B cell (primary cell): ENCODE results near the gene ODF2L. TPM values are rescaled to one million over a fixed set of nuclear protein-coding genes. Genes with fewer than 3 reads are reported as not detected.

Experiments used
- ATAC-seq: fragments of 200-7000 bp; cut with Tn5 transposase; one replicate; pipeline ENCODE4 v1.10.0; 2021; ENCODE audit warnings: low read depth, mild to moderate bottlenecking, moderate number of reproducible peaks, moderate library complexity
- CTCF ChIA-PET: fragments of 350-600 bp; sonication (Branson Sonifier 250); formaldehyde crosslinking; loops from one replicate; lab custom pipeline; 2021; ENCODE audit warnings: antibody characterized with exemption, inconsistent platforms; lab: Charles Lee
- POLR2A ChIA-PET: fragments of 350-600 bp; sonication (Branson Sonifier 250); formaldehyde crosslinking; loops from one replicate; lab custom pipeline; 2021; ENCODE audit warnings: antibody characterized with exemption; lab: Charles Lee
- DNase-seq: peaks from one replicate; pipeline ENCODE4 v3.0.0; 2013
- H2AFZ ChIP-seq: 2 replicates; pipeline ENCODE4 v1.6.1; 2012; ENCODE audit warnings: mild to moderate bottlenecking, low read depth, low read length; ENCODE audit not compliant: insufficient read depth, poor library complexity, severe bottlenecking
- H3K27ac ChIP-seq, 2 donors: 1 replicate in 1 of 2; 2 replicates in 1 of 2; pipeline ENCODE4 v1.5.1; 2012 to 2013; ENCODE audit warnings: low read length in 2 of 2, mild to moderate bottlenecking in 2 of 2, moderate library complexity in 1 of 2
- H3K27me3 ChIP-seq, 4 experiments: fragments of 200-600 bp in 1 of 4; sonication (generic) in 1 of 4; replicated peaks in 1 of 4; 1 replicate in 2 of 4; 2 replicates in 2 of 4; pipeline versions ENCODE4 v1.6.1 to v1.7.0; 2013 to 2016; ENCODE audit warnings: low read length in 3 of 4, mild to moderate bottlenecking in 2 of 4, mixed read lengths in 1 of 4, moderate library complexity in 1 of 4; ENCODE audit not compliant: insufficient read depth in 4 of 4, control insufficient read depth in 3 of 4; ENCODE audit errors: control extremely low read depth in 1 of 4
- H3K36me3 ChIP-seq, 2 experiments: replicated peaks in 1 of 2; 1 replicate in 1 of 2; 2 replicates in 1 of 2; pipeline versions ENCODE4 v1.6.1 to v1.7.1; 2013; ENCODE audit warnings: low read length in 1 of 2; ENCODE audit not compliant: insufficient read depth in 2 of 2, control insufficient read depth in 1 of 2; ENCODE audit errors: control extremely low read depth in 1 of 2, extremely low read depth in 1 of 2
- H3K4me1 ChIP-seq, 2 donors: fragments of 200-600 bp in 1 of 2; sonication (generic) in 1 of 2; 1 replicate in 1 of 2; 2 replicates in 1 of 2; pipeline versions ENCODE4 v1.5.1 to v1.6.1; 2013 to 2017; ENCODE audit warnings: low read length in 2 of 2; ENCODE audit not compliant: control insufficient read depth in 2 of 2, insufficient read depth in 2 of 2
- H3K4me2 ChIP-seq: replicated peaks from 2 replicates; pipeline ENCODE3; 2012; ENCODE audit warnings: mild to moderate bottlenecking, low read depth, low read length; ENCODE audit not compliant: poor library complexity, severe bottlenecking
- H3K4me3 ChIP-seq, 5 experiments: fragments of 200-600 bp in 1 of 5; sonication (generic) in 1 of 5; 1 replicate in 3 of 5; 2 replicates in 2 of 5; pipeline versions ENCODE4 v1.5.1 to v1.7.0; 2011 to 2016; ENCODE audit warnings: low read length in 4 of 5, mild to moderate bottlenecking in 4 of 5, low read depth in 2 of 5, control low read depth in 1 of 5, moderate library complexity in 1 of 5; ENCODE audit not compliant: insufficient read depth in 1 of 5; ENCODE audit errors: control extremely low read depth in 1 of 5, extremely low read depth in 1 of 5
- H3K79me2 ChIP-seq: fragments of 200-600 bp; sonication (generic); one replicate; pipeline ENCODE4 v1.6.0; 2016; ENCODE audit warnings: low read length; ENCODE audit not compliant: control insufficient read depth, insufficient read depth
- H3K9ac ChIP-seq: fragments of 200-600 bp; sonication (generic); 2 replicates; pipeline ENCODE4 v1.6.1; 2017; ENCODE audit warnings: mild to moderate bottlenecking, low read length, moderate library complexity
- H3K9me3 ChIP-seq, 3 donors: one replicate each; pipeline versions ENCODE4 v1.6.1 to v1.7.1; 2013; ENCODE audit warnings: low read length in 2 of 3; ENCODE audit not compliant: control insufficient read depth in 2 of 3, insufficient read depth in 1 of 3; ENCODE audit errors: control extremely low read depth in 1 of 3
- H4K20me1 ChIP-seq: 2 replicates; pipeline ENCODE4 v1.6.0; 2012; ENCODE audit warnings: mild to moderate bottlenecking, low read length; ENCODE audit not compliant: insufficient read depth, control insufficient read depth, poor library complexity, severe bottlenecking
- H3K27ac Mint-ChIP-seq: one replicate; pipeline ENCODE4 v1.8.0; 2021; ENCODE audit warnings: mixed read lengths
- H3K27me3 Mint-ChIP-seq: one replicate; pipeline ENCODE4 v1.8.0; 2021; ENCODE audit warnings: mixed read lengths
- H3K4me1 Mint-ChIP-seq: one replicate; pipeline ENCODE4 v1.8.0; 2021; ENCODE audit warnings: mixed read lengths
- H3K4me3 Mint-ChIP-seq: one replicate; pipeline ENCODE4 v1.8.0; 2021; ENCODE audit warnings: mixed read lengths
- H3K9me3 Mint-ChIP-seq: one replicate; pipeline ENCODE4 v1.8.0; 2022; ENCODE audit warnings: mixed read lengths; ENCODE audit not compliant: insufficient read depth
- CTCF ChIP-seq: fragments of 200-600 bp; IDR thresholded peaks from one replicate; pipeline ENCODE4 v1.8.0; 2022; ENCODE audit warnings: antibody characterized with exemption, mild to moderate bottlenecking
- EZH2 ChIP-seq: IDR thresholded peaks from 2 replicates; pipeline ENCODE4 v1.6.1; 2012; ENCODE audit warnings: borderline replicate concordance, low read depth, mild to moderate bottlenecking, moderate library complexity, low read length; ENCODE audit not compliant: insufficient read depth, poor library complexity, severe bottlenecking
- WGBS: methylation state at CpG from one replicate; pipeline ENCODE4 v1.1.5; 2013; ENCODE audit warnings: missing lambda C conversion rate; ENCODE audit not compliant: insufficient coverage; 5-methylcytosine and 5-hydroxymethylcytosine counted together
- intact Hi-C: fragments of 100-400 bp; cut with micrococcal nuclease; formaldehyde crosslinking; loops from one replicate; pipeline ENCODE4 v1.10.0; 2022
- polyA plus RNA-seq: library from polyadenylated mRNA; depleted of rRNA; stranded (reverse); fragments of >200 nt; gene quantifications from 2 replicates; pipeline ENCODE4 v1.2.3, GENCODE V29; 2012
- total RNA-seq, 2 donors: library from RNA; stranded (reverse); fragments of 120-200 nt in 1 of 2; gene quantifications; 1 replicate in 1 of 2; 2 replicates in 1 of 2; pipeline versions ENCODE4 v1.2.3 to v1.2.4, GENCODE V29; 2013 to 2022

The ODF2L gene
- total and polyA plus RNA-seq, 2 donors (not counting 1 experiment from before 2014, with no cell fraction given): 13.0 to 61.3 TPM

DNA sequence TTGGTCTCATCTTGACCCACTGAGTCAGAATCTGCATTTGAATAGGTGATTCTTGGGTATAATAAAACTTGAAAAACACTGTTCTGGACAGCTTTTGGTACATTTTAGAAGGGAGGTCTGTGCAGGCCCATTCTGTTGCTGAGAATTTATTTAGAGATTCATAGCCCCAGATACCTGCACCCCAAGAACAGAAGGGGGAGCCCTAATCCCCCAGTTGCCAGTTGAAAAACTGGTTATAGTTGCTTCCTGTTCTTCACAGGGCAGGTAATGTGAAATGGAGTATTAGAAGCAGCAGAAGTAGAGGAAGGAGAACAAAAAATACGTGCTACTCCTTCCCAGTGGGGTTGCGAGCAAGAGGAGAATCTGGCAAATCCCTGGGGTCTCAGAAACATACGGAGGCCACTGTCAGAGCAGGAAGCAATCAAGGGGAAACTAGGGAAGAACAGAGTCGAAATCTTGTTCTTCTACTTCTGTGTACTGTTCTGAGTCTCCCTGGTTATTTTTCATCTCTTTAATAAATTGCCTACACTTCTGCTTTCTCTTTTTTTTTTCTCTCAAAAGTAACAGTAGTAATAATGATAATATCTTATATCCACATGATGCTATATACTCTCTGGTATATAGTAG, 23.3 kb upstream of the ODF2L start:
- Histone ChIP-seq H3K9me3 (no peaks in the 10 kb centered on the region), H3K79me2 (no peaks in the 10 kb centered on the region), H3K36me3 (no peaks in the 10 kb centered on the region), H3K4me2 (peak overlapping the region; percentile 55), H2AFZ (peak overlapping the region; percentile 72), H3K9ac (peak overlapping the region; percentile 13), H3K4me3 (peak overlapping the region in 3 of 5 experiments; percentile 16 to 42 (median 41)), H4K20me1 (no peaks in the 10 kb centered on the region), H3K27me3 (no peaks in the 10 kb centered on the region), H3K4me1 (peaks cover 0 to 3% of the 10 kb centered on the region in 2 donors), H3K27ac (no peak overlapping the region)
- ChIA-PET POLR2A (no interaction called here), CTCF (interaction anchor here (0.5 kb wide), 1 partner anchor 475 kb away, joined by 3 read pairs; no protein-coding TSS in a partner anchor)
- Mint-ChIP-seq H3K9me3 (no peaks in the 10 kb centered on the region), H3K4me3 (peak overlapping the region; percentile 74), H3K4me1 (peaks cover 4% of the 10 kb centered on the region), H3K27me3 (no peaks in the 10 kb centered on the region), H3K27ac (peak overlapping the region; percentile 43)
- DNase-seq (peak; percentile 69), ATAC-seq (peak; percentile 92)
- intact Hi-C loops: loop anchor here (1.0 to 2.0 kb wide), 2 partner anchors 23 to 39 kb away; partner anchors contain the start of gene ODF2L
- TF ChIP-seq EZH2 (no peak), CTCF (peak; percentile 80)
- 0% methylated on average over 2 of the region's 4 CpGs for WGBS

DNA sequence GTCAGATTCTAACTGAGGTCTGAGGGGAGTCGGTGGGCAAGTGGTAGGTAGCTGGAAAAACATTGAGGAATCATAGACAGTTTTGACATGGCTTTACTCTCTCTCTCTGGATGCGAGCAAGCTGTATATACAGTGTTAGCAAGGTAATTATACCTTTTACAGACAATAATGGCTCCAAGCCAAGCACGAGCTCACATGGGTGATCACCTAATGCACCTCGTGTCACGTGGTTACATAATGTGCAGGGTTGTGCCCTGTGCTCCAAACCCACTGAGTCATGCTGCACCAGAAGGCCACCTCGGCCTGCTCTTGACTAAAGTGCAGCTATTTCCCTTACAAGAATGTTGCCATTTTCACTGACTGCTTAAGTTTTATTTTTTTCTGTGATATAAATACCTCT, 20.2 kb upstream of the ODF2L start:
- H3K79me2 ChIP-seq: no peaks in the 10 kb centered on the region
- Mint-ChIP-seq H3K27me3 (no peaks in the 10 kb centered on the region), H3K9me3 (no peaks in the 10 kb centered on the region), H3K4me3 (no peak overlapping the region), H3K4me1 (peaks cover 4% of the 10 kb centered on the region), H3K27ac (no peak overlapping the region)
- peaks cover 0 to 3% of the 10 kb centered on the region in 2 donors for H3K4me1 ChIP-seq
- DNase-seq (no peak), ATAC-seq (no peak)
- ChIA-PET CTCF (interaction anchor here (0.8 kb wide), 1 partner anchor 20 kb away, joined by 3 read pairs; the partner anchor contains the start of gene ODF2L), POLR2A (interaction anchor here (0.7 kb wide), 1 partner anchor 10 kb away, joined by 3 read pairs; no protein-coding TSS in a partner anchor)
- no peaks in the 10 kb centered on the region for H3K27me3 ChIP-seq
- no peak overlapping the region for H3K4me2 ChIP-seq
- no peaks in the 10 kb centered on the region for H4K20me1 ChIP-seq
- H3K9me3 ChIP-seq: no peaks in the 10 kb centered on the region
- H3K9ac ChIP-seq: no peak overlapping the region
- H3K4me3 ChIP-seq: no peak overlapping the region
- TF ChIP-seq EZH2 (no peak), CTCF (no peak)
- no peak overlapping the region for H3K27ac ChIP-seq
- 88% methylated on average over 3 of the region's 6 CpGs for WGBS
- intact Hi-C loops: no loop called here
- H3K36me3 ChIP-seq: no peaks in the 10 kb centered on the region
- no peak overlapping the region for H2AFZ ChIP-seq
